Tibial nerve (tissue), 4 donors: Measurements from ENCODE around the gene NCOA3. TPM values are rescaled to one million over a fixed set of nuclear protein-coding genes. Genes with fewer than 3 reads are reported as not detected.

ENCODE experiments used
- DNase-seq, 2 donors: peaks; one replicate each; pipeline ENCODE4 v3.0.0-alpha.2; 2019; ENCODE audit warnings: low spot score in 2 of 2
- H3K27ac ChIP-seq, 4 donors: fragments of 200-600 bp; sonication (generic) in 3 of 4; one replicate each; pipeline ENCODE4 v1.5.1; 2017 to 2019; ENCODE audit warnings: mild to moderate bottlenecking in 1 of 4
- H3K27me3 ChIP-seq, 2 donors: fragments of 200-600 bp; sonication (generic) in 1 of 2; one replicate each; pipeline versions ENCODE4 v1.5.1 to v1.6.0; 2017 to 2019
- H3K36me3 ChIP-seq, 3 donors: fragments of 200-600 bp; sonication (generic); one replicate each; pipeline ENCODE4 v1.5.1; 2018 to 2019
- H3K4me1 ChIP-seq, 4 donors: fragments of 200-600 bp; sonication (generic) in 3 of 4; one replicate each; pipeline ENCODE4 v1.5.1; 2017 to 2019
- H3K4me3 ChIP-seq, 4 donors: fragments of 200-600 bp; sonication (generic) in 3 of 4; one replicate each; pipeline ENCODE4 v1.5.1; 2017 to 2019; ENCODE audit warnings: mild to moderate bottlenecking in 1 of 4, moderate library complexity in 1 of 4
- H3K9me3 ChIP-seq, 4 donors: fragments of 200-600 bp; sonication (generic) in 3 of 4; one replicate each; pipeline ENCODE4 v1.5.1; 2017 to 2019
- EP300 ChIP-seq, 2 donors: sonication (generic); formaldehyde crosslinking; IDR thresholded peaks; one replicate each; pipeline ENCODE4 v1.6.1; 2017; ENCODE audit warnings: antibody characterized with exemption in 2 of 2, mild to moderate bottlenecking in 1 of 2
- POLR2A ChIP-seq, 2 donors: fragments of 450-650 bp; IDR thresholded peaks; one replicate each; pipeline ENCODE4 v1.6.1; 2017; ENCODE audit warnings: antibody characterized with exemption in 2 of 2, mild to moderate bottlenecking in 2 of 2, moderate library complexity in 2 of 2
- WGBS, 2 donors: methylation state at CpG; one replicate each; pipeline ENCODE4 v1.1.5; 2018; 5-methylcytosine and 5-hydroxymethylcytosine counted together
- total RNA-seq, 4 donors: library from RNA; depleted of rRNA; stranded (reverse); fragments of >200 nt; gene quantifications; one replicate each; pipeline ENCODE4 v1.1.0, GENCODE V29; 2016
- TF ChIP-seq, protein P1 (sequence below), 5 experiments: fragments of 200-600 bp in 3 of 5; fragments of 450-650 bp in 2 of 5; sonication (generic) in 3 of 5; IDR thresholded peaks; one replicate each; pipeline ENCODE4 v1.5.1; 2016 to 2019; ENCODE audit warnings: antibody characterized with exemption in 5 of 5, mild to moderate bottlenecking in 3 of 5, moderate library complexity in 2 of 5

NCOA3 gene
- total RNA-seq, 4 donors from 2014 or later, result 38.0 to 48.9 (median 40.7) TPM

DNA sequence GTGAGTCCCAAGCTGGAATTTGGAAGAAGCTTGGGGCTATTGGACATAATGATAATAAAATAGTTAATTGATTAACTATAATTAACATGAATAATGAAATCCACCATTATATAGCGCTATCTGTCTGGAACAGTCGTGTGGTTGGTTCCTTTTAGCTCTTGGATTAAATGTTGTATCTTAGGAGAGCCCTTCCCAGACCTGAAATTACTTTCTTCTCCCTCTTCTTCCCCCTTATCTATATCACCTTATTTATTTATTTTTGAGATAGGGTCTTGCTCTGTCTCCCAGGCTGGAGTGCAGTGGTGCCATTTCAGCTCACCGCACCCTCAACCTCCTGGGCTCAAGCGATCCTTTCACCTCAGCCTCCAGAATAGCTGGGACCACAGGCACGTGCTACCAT lies 64.6 kb downstream of the NCOA3 start:
- H3K27me3 ChIP-seq, result no peaks in the 10 kb centered on the region
- no peak overlapping the region for H3K4me3 ChIP-seq
- no peak for DNase-seq
- peaks cover 0 to 8% (median 1%) of the 10 kb centered on the region in 4 donors for H3K9me3 ChIP-seq
- no peak overlapping the region for H3K27ac ChIP-seq
- no peak for TF ChIP-seq POLR2A (IDR thresholded peaks at IDR 0.05)
- TF ChIP-seq EP300 (IDR thresholded peaks at IDR 0.05), result no peak
- TF ChIP-seq, protein P1, sequence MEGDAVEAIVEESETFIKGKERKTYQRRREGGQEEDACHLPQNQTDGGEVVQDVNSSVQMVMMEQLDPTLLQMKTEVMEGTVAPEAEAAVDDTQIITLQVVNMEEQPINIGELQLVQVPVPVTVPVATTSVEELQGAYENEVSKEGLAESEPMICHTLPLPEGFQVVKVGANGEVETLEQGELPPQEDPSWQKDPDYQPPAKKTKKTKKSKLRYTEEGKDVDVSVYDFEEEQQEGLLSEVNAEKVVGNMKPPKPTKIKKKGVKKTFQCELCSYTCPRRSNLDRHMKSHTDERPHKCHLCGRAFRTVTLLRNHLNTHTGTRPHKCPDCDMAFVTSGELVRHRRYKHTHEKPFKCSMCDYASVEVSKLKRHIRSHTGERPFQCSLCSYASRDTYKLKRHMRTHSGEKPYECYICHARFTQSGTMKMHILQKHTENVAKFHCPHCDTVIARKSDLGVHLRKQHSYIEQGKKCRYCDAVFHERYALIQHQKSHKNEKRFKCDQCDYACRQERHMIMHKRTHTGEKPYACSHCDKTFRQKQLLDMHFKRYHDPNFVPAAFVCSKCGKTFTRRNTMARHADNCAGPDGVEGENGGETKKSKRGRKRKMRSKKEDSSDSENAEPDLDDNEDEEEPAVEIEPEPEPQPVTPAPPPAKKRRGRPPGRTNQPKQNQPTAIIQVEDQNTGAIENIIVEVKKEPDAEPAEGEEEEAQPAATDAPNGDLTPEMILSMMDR (IDR thresholded peaks at IDR 0.05), result no peak
- WGBS, 2 donors, result 94 to 98% methylated on average over 5 of the region's 5 CpGs
- peaks cover 0 to 43% (median 18%) of the 10 kb centered on the region in 4 donors for H3K4me1 ChIP-seq
- peaks cover 0 to 21% (median 0%) of the 10 kb centered on the region in 3 donors for H3K36me3 ChIP-seq

DNA sequence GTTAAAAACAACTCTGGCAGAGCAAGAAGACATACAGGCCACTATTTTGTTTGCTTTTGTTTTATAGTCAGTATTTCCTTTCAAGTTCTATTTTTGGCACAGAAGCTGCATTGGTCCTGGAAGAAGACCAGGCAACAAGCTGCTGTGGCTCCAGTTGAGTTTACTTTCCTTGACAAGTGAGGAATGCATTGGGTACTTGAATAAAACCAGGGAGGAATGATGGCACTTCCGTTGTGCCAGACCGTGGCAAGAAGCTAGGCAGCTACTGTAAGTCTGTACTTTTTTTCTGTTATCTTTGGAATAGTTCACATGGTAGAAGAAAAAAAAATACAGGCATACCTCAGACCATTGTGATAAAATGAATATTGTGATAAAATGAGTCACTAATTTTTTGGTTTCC lies 66.3 kb downstream of the NCOA3 start:
- Histone ChIP-seq H3K27ac (peak overlapping the region in 2 of 4 donors; percentile 7 to 28), H3K27me3 (no peaks in the 10 kb centered on the region), H3K4me3 (no peak overlapping the region), H3K9me3 (peaks cover 0 to 17% (median 4%) of the 10 kb centered on the region in 4 donors), H3K36me3 (peaks cover 0 to 37% (median 0%) of the 10 kb centered on the region in 3 donors), H3K4me1 (peaks cover 0 to 39% (median 18%) of the 10 kb centered on the region in 4 donors)
- DNase-seq, result no peak
- WGBS, 2 donors, result 17 to 23% methylated on average over 2 of the region's 2 CpGs
- TF ChIP-seq POLR2A (IDR thresholded peaks at IDR 0.05) (no peak), EP300 (IDR thresholded peaks at IDR 0.05) (no peak)
- TF ChIP-seq, protein P1 (IDR thresholded peaks at IDR 0.05), result no peak

DNA sequence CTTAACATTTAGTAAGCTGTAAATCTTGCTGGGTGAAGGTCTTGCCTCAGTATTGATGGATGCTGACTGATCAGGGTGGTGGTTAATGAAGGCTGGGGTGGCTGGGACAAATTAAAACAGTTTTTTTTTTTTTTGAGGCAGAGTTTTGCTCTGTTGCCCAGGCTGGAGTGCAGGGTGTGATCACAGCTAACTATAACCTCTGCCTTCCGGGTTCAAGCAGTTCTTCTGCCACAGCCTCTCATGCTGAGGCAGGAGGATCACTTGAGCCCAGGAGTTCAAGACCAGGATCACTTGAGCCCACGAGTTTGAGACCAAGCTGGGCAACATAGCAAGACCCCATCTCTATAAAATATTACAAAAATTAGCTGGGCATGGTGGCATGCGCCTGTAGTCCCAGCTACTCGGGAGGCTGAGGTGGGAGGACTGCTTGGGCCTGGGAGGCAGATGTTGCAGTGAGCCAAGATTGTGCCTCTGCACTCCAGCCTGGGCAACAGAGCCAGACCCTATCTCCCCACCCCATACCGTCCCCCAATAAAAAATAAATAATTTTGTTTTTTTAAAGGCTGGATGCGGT lies 67.2 kb downstream of the NCOA3 start:
- no peak overlapping the region for H3K27ac ChIP-seq
- TF ChIP-seq, protein P1 (IDR thresholded peaks at IDR 0.05), result no peak
- TF ChIP-seq POLR2A (IDR thresholded peaks at IDR 0.05) (no peak), EP300 (IDR thresholded peaks at IDR 0.05) (no peak)
- peaks cover 0 to 46% (median 19%) of the 10 kb centered on the region in 4 donors for H3K4me1 ChIP-seq

DNA sequence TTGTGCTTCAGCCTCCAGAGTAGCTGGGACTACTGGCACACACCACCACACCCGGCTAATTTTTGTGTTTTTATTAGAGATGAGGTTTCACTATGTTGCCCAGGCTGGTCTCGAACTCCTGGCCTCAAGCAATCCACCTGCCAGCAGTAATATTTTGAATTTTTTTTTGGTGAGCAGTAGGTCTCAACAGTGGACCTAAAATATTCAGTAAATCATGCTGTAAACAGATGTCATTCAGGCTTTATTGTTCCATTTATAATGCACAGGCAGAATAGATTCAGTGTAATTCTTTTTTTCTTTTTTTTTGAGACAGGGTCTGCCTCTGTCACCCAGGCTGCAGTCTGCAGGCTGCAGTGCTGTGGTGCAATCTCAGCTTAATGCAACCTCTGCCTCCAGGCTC lies 69.7 kb downstream of the NCOA3 start:
- peaks cover 0 to 37% (median 0%) of the 10 kb centered on the region in 3 donors for H3K36me3 ChIP-seq
- no peak for DNase-seq
- TF ChIP-seq, protein P1 (IDR thresholded peaks at IDR 0.05), result no peak
- TF ChIP-seq EP300 (IDR thresholded peaks at IDR 0.05) (no peak), POLR2A (IDR thresholded peaks at IDR 0.05) (no peak)
- H3K9me3 ChIP-seq, result peaks cover 0 to 17% (median 4%) of the 10 kb centered on the region in 4 donors
- no peaks in the 10 kb centered on the region for H3K27me3 ChIP-seq
- peaks cover 4 to 52% (median 34%) of the 10 kb centered on the region in 4 donors for H3K4me1 ChIP-seq
- no peak overlapping the region for H3K4me3 ChIP-seq
- H3K27ac ChIP-seq, result no peak overlapping the region
- 98 to 100% methylated on average over 2 of the region's 2 CpGs for WGBS, 2 donors

More for the DNA sequence above, 67.2 kb downstream of the NCOA3 start:
- WGBS, 2 donors, result 91 to 100% methylated on average over 6 of the region's 6 CpGs
- no peak for DNase-seq
- Histone ChIP-seq H3K36me3 (peaks cover 0 to 37% (median 0%) of the 10 kb centered on the region in 3 donors), H3K9me3 (peaks cover 0 to 17% (median 4%) of the 10 kb centered on the region in 4 donors), H3K27me3 (no peaks in the 10 kb centered on the region), H3K4me3 (no peak overlapping the region)

DNA sequence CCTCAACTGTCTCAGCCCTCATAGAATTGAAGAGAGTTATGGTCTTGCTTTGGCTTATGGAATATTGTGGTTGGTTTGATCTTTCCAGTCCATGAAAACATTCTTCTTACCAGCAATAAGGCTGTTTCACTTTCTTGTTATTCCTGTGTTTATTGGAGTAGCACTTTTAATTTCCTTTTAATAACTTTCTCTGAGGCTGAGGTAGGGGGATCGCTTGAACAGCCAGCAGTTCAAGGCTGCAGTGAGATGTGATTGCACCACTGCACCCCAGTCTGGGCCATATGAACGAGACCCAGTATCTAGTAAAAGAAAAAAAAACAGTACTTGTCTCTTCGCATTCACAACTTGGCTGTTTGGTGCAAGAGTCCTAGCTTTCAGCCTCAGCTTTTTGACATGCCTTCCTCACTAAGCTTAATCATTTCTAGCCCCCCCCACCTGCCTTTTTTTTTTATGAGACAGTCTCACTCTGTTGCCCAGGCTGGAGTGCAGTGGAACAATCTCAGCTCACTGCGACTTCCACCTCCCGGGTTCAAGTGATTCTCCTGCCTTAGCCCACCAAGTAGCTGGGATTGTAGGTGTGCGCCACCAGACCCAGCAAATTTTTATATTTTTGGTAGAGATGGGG lies 70.5 kb downstream of the NCOA3 start:
- Histone ChIP-seq H3K27ac (no peak overlapping the region), H3K9me3 (peaks cover 0 to 17% (median 4%) of the 10 kb centered on the region in 4 donors), H3K27me3 (no peaks in the 10 kb centered on the region), H3K4me1 (peaks cover 4 to 57% (median 40%) of the 10 kb centered on the region in 4 donors), H3K36me3 (peaks cover 0 to 37% (median 0%) of the 10 kb centered on the region in 3 donors), H3K4me3 (no peak overlapping the region)
- 94 to 96% methylated on average over 6 of the region's 6 CpGs for WGBS, 2 donors
- no peak for DNase-seq
- no peak for TF ChIP-seq POLR2A (IDR thresholded peaks at IDR 0.05)
- TF ChIP-seq EP300 (IDR thresholded peaks at IDR 0.05), result no peak
- TF ChIP-seq, protein P1 (IDR thresholded peaks at IDR 0.05), result no peak
